Colonic mucosa (tissue), 4 donors: ENCODE results near the gene FBXO15. TPM values are rescaled to one million over a fixed set of nuclear protein-coding genes. Genes with fewer than 3 reads are reported as not detected.

Experiments used
- DNase-seq: peaks from one replicate; pipeline ENCODE4 v3.0.0-alpha.2; 2020
- H3K27ac ChIP-seq: fragments of 200-600 bp; one replicate; pipeline ENCODE4 v1.8.0; 2021
- H3K27me3 ChIP-seq: fragments of 200-600 bp; one replicate; pipeline ENCODE4 v1.8.0; 2021
- H3K36me3 ChIP-seq: fragments of 200-600 bp; one replicate; pipeline ENCODE4 v1.8.0; 2021
- H3K4me1 ChIP-seq: fragments of 200-600 bp; one replicate; pipeline ENCODE4 v1.8.0; 2021; ENCODE audit warnings: mild to moderate bottlenecking
- H3K4me3 ChIP-seq: fragments of 200-600 bp; one replicate; pipeline ENCODE4 v1.8.0; 2021
- H3K9ac ChIP-seq, 2 donors: one replicate each; pipeline ENCODE4 v1.7.0; 2013; ENCODE audit warnings: control low read depth in 2 of 2, low read depth in 2 of 2, low read length in 2 of 2
- H3K9me3 ChIP-seq: fragments of 200-600 bp; one replicate; pipeline ENCODE4 v1.8.0; 2021
- intact Hi-C: fragments of 100-400 bp; cut with DNase I; formaldehyde crosslinking; loops from one replicate; pipeline ENCODE4 v1.14.1; 2022
- total RNA-seq, 2 donors: library from RNA; stranded (reverse); fragmentation: NEBNext Ultra II Directional in 1 of 2; extraction: Animal tissue kit (Norgen Biotek cat#: 25700) in 1 of 2; gene quantifications; one replicate each; pipeline ENCODE4 v1.2.1, GENCODE V29; 2021
- TF ChIP-seq, protein P1 (sequence below): fragments of 200-600 bp; IDR thresholded peaks from one replicate; pipeline ENCODE4 v1.8.0; 2022; ENCODE audit warnings: antibody characterized with exemption, mild to moderate bottlenecking
- donor health status: healthy.
- donor health status: DM: no; HTN: no; CAD: no.
- donor health status: DM: no; HTN: no; CAD: no.

FBXO15 gene
- total RNA-seq, 2 donors from 2014 or later = not detected

DNA sequence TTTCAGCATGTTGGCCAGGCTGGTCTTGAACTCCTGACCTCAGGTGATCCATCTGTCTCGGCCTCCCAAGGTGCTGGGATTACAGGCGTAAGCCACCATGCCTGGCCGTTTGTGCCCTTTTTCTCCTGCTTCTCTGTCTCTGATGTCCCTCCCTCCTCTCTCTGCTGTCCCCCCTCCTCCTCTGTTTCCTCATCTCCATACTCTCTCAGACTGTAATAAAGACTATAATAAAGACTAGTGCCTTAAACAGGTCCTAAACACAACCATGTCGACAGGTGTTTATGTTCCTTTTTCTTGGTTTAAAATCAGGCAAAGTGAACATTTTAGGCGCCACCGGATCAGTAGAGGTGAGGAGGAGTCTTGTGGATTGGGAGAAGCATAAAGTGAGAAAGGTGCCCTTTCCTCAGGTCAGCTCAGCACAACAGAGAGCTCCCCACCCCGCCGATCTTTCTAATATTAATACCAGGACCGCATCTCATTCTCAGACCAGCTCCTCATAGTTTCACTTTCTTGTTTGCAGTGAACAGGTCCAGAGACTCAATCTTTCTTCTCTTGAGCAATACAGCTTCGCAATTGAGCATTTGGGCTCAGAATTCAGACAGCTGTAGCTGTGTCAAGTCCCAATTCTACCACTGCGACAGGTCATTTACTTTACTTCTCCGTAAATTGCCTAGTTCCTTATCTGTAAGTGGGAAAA, 24.4 kb upstream of the FBXO15 start:
- no peak overlapping the region for H3K27ac ChIP-seq

DNA sequence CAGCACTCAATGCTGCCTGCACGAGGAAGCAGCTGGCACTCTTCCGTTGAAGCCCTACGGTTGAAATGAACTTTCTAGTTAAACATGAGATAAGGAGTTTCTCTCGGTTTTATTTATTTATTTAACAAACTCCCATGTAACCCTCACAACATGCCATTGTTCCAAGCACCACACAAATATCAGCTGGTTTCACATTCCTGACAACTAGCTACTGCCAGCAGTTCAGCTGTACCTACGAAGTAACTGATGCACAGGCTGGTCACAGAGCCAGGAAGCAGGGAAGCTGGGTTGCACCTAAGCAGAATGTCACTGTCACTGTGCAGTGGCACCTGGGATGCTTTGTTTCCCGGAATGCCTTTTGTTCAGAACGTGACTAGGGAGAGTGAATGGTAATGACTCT, 18.8 kb upstream of the FBXO15 start:
- intact Hi-C loops = no loop called here
- H3K4me1 ChIP-seq = no peaks in the 10 kb centered on the region
- no peaks in the 10 kb centered on the region for H3K27me3 ChIP-seq
- no peak overlapping the region for H3K27ac ChIP-seq
- TF ChIP-seq, protein P1, sequence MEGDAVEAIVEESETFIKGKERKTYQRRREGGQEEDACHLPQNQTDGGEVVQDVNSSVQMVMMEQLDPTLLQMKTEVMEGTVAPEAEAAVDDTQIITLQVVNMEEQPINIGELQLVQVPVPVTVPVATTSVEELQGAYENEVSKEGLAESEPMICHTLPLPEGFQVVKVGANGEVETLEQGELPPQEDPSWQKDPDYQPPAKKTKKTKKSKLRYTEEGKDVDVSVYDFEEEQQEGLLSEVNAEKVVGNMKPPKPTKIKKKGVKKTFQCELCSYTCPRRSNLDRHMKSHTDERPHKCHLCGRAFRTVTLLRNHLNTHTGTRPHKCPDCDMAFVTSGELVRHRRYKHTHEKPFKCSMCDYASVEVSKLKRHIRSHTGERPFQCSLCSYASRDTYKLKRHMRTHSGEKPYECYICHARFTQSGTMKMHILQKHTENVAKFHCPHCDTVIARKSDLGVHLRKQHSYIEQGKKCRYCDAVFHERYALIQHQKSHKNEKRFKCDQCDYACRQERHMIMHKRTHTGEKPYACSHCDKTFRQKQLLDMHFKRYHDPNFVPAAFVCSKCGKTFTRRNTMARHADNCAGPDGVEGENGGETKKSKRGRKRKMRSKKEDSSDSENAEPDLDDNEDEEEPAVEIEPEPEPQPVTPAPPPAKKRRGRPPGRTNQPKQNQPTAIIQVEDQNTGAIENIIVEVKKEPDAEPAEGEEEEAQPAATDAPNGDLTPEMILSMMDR = no peak
- no peaks in the 10 kb centered on the region for H3K9me3 ChIP-seq
- H3K4me3 ChIP-seq = no peak overlapping the region
- H3K9ac ChIP-seq = no peak overlapping the region
- H3K36me3 ChIP-seq = no peaks in the 10 kb centered on the region
- DNase-seq = no peak

More for the DNA sequence above, 24.4 kb upstream of the FBXO15 start:
- Histone ChIP-seq H3K36me3 (no peaks in the 10 kb centered on the region), H3K27me3 (no peaks in the 10 kb centered on the region), H3K4me1 (no peaks in the 10 kb centered on the region), H3K9ac (peak overlapping the region in 1 of 2 donors; percentile 47), H3K4me3 (peak overlapping the region; percentile 9), H3K9me3 (no peaks in the 10 kb centered on the region)
- DNase-seq = no peak
- TF ChIP-seq, protein P1 = no peak
- intact Hi-C loops = no loop called here

DNA sequence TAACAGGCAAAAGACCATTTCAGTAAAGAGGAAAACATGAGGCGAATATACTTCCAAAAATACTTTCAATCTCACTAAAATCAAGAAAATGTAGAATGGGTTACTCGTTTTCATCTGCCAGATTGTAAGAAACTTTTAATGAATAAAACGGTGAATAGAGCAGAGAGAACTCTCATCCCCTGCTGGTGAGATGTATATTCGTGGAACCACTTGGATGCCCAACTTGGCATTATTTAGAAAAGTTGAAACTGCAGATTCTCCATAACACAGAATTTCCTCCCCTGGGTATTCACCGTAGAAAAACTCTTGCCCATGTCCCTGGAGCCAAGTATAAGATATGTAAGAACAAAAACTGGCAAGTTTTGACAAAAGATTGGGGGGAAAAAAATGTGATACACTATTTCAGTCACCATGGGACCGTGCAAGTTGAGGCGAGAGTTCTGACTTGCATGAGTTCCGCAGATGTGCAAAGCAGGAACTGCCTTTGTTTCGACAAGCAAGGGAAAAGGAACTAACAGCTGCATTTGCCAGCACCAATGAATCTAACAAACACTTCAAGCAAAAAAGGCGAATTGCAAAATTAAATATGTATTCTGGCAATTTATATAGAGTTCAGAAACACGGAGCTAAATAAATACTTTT, 15.5 kb upstream of the FBXO15 start:
- no peak for DNase-seq
- peaks cover 5% of the 10 kb centered on the region for H3K36me3 ChIP-seq
- H3K9me3 ChIP-seq = no peaks in the 10 kb centered on the region
- no peaks in the 10 kb centered on the region for H3K27me3 ChIP-seq
- intact Hi-C loops = no loop called here
- H3K9ac ChIP-seq = no peak overlapping the region
- H3K27ac ChIP-seq = no peak overlapping the region
- H3K4me3 ChIP-seq = no peak overlapping the region
- TF ChIP-seq, protein P1 = no peak
- H3K4me1 ChIP-seq = no peaks in the 10 kb centered on the region

GRCh38 chr18:74155276-74155675, 7.6 kb upstream of the FBXO15 start:
- Histone ChIP-seq H3K9ac (no peak overlapping the region), H3K4me3 (no peak overlapping the region), H3K9me3 (no peaks in the 10 kb centered on the region), H3K36me3 (peaks cover 5% of the 10 kb centered on the region), H3K4me1 (no peaks in the 10 kb centered on the region), H3K27ac (no peak overlapping the region), H3K27me3 (no peaks in the 10 kb centered on the region)
- intact Hi-C loops = no loop called here
- no peak for DNase-seq
- TF ChIP-seq, protein P1 = no peak

GRCh38 chr18:74154716-74155115, 7.1 kb upstream of the FBXO15 start:
- intact Hi-C loops = no loop called here
- TF ChIP-seq, protein P1 = no peak
- H3K36me3 ChIP-seq = peaks cover 2% of the 10 kb centered on the region
- H3K9ac ChIP-seq = no peak overlapping the region
- no peaks in the 10 kb centered on the region for H3K27me3 ChIP-seq
- H3K27ac ChIP-seq = no peak overlapping the region
- no peak for DNase-seq
- H3K4me3 ChIP-seq = no peak overlapping the region
- H3K9me3 ChIP-seq = no peaks in the 10 kb centered on the region
- peaks cover 3% of the 10 kb centered on the region for H3K4me1 ChIP-seq
